Measurements from ENCODE around the gene CCDC24. TPM values are rescaled to one million over a fixed set of nuclear protein-coding genes. Genes with fewer than 3 reads are reported as not detected.

Gene CCDC24
- total RNA-seq, 2 donors from 2014 or later: 14.3 to 23.7 TPM

DNA sequence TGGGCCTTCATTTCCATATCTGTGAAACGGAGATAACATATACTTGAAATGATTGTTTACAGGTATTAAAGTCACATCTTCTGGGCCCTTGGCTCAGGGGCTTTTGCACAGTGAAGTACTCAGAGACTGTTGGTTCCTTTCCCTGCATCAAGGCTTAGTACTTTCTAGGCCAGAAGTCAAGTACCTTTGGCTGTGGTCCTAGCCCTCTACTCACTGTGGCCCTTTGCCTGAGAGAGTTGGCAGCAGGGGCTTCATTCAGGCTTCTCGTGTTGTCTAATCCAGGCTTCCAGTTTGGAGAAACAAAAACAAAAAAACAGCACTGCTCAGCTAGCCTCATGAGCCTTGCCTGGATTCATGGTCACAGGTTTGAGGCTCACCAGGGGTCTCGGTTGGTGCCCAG is 29.7 kb upstream of the CCDC24 start:
- no peaks in the 10 kb centered on the region for H3K9me3 ChIP-seq
- peaks cover 0 to 8% of the 10 kb centered on the region in 2 donors for H3K36me3 ChIP-seq
- intact Hi-C loops (cut with DNase I): no loop called here
- H3K27ac ChIP-seq: no peak overlapping the region
- DNase-seq (ENCODE audit: low spot score): no peak
- WGBS: 94% methylated on average over 3 of the region's 3 CpGs
- no peak overlapping the region for H3K4me3 ChIP-seq
- no peaks in the 10 kb centered on the region for H3K27me3 ChIP-seq (replicated peaks; ENCODE audit: insufficient read depth)
- TF ChIP-seq POLR2A (IDR thresholded peaks at IDR 0.05) (no peak), POLR2AphosphoS5 (IDR thresholded peaks at IDR 0.05) (no peak)
- TF ChIP-seq, protein P1, sequence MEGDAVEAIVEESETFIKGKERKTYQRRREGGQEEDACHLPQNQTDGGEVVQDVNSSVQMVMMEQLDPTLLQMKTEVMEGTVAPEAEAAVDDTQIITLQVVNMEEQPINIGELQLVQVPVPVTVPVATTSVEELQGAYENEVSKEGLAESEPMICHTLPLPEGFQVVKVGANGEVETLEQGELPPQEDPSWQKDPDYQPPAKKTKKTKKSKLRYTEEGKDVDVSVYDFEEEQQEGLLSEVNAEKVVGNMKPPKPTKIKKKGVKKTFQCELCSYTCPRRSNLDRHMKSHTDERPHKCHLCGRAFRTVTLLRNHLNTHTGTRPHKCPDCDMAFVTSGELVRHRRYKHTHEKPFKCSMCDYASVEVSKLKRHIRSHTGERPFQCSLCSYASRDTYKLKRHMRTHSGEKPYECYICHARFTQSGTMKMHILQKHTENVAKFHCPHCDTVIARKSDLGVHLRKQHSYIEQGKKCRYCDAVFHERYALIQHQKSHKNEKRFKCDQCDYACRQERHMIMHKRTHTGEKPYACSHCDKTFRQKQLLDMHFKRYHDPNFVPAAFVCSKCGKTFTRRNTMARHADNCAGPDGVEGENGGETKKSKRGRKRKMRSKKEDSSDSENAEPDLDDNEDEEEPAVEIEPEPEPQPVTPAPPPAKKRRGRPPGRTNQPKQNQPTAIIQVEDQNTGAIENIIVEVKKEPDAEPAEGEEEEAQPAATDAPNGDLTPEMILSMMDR (IDR thresholded peaks at IDR 0.05): no peak
- no peaks in the 10 kb centered on the region for H3K4me1 ChIP-seq (replicated peaks)

DNA sequence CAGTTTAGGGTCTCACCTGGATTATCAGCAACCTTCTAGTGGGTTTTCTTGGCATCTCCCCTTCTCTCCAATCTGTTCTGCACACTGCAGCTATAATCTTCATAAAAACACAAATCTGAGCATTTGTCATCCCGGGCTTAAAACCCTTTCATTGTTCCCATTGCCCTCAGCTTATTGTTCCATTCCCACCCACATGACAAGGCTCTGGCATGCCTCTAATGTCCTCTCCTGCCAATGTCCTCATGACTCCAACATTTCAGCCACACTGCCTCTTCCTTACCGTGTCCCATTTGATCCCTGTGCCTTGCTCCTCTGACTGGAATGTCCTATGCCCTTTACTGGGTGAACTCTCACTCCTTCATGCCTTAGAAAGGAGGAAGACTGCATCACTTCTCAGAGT is 29.1 kb upstream of the CCDC24 start:
- no peak overlapping the region for H3K4me3 ChIP-seq
- H3K27me3 ChIP-seq (replicated peaks; ENCODE audit: insufficient read depth): no peaks in the 10 kb centered on the region
- intact Hi-C loops (cut with DNase I): no loop called here
- peaks cover 0 to 6% of the 10 kb centered on the region in 2 donors for H3K36me3 ChIP-seq
- no peaks in the 10 kb centered on the region for H3K9me3 ChIP-seq
- DNase-seq (ENCODE audit: low spot score): no peak
- 85% methylated on average over 2 of the region's 2 CpGs for WGBS
- TF ChIP-seq, protein P1 (IDR thresholded peaks at IDR 0.05): no peak
- no peak for TF ChIP-seq POLR2AphosphoS5 (IDR thresholded peaks at IDR 0.05)
- TF ChIP-seq POLR2A (IDR thresholded peaks at IDR 0.05): no peak
- no peak overlapping the region for H3K27ac ChIP-seq
- no peaks in the 10 kb centered on the region for H3K4me1 ChIP-seq (replicated peaks)

DNA sequence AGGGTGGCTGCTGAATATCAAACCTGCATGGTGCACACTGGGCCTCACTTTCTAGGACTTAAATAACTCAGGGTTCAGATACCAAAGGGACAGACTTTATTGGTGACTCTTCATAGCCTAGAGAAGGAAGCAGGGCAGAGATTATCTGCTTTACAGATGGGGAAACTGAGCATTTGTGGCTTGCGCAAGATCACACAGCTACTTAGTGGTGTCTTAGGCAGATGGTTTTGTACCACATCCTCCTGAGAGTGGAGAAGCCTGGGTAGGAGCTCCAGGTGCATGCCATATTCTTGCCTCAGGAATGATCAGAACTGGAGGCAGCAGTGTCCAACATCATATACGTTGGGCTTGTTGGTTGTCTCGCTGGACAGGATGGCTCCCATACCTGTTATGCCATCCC is 28.4 kb upstream of the CCDC24 start:
- 89% methylated on average over 3 of the region's 3 CpGs for WGBS
- H3K27me3 ChIP-seq (replicated peaks; ENCODE audit: insufficient read depth): no peaks in the 10 kb centered on the region
- no peaks in the 10 kb centered on the region for H3K36me3 ChIP-seq
- H3K9me3 ChIP-seq: no peaks in the 10 kb centered on the region
- DNase-seq (ENCODE audit: low spot score): no peak
- intact Hi-C loops (cut with DNase I): no loop called here
- no peaks in the 10 kb centered on the region for H3K4me1 ChIP-seq (replicated peaks)
- no peak overlapping the region for H3K27ac ChIP-seq
- no peak overlapping the region for H3K4me3 ChIP-seq
- TF ChIP-seq, protein P1 (IDR thresholded peaks at IDR 0.05): no peak
- TF ChIP-seq POLR2A (IDR thresholded peaks at IDR 0.05) (no peak), POLR2AphosphoS5 (IDR thresholded peaks at IDR 0.05) (no peak)

DNA sequence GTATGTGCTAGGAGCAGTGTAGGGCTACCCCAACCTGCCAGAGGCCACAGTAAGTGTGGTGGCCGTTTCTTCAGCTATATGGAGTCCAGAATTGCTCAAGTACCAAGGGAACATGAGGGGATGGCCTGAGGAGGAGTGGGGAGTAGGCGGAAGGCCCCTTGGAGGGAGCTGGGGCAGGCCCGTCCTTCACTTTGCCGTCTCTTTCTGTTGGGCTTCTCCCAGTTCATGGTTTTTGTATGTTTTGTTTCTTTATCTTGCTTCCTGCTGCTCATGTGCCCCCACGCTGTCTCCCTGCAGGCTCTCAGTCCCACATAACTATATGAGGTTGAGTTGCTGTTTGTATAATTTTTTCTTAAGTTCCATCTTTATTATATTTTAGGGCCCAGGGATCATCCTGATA is 27.5 kb upstream of the CCDC24 start:
- Histone ChIP-seq H3K4me3 (no peak overlapping the region), H3K4me1 (replicated peaks) (no peaks in the 10 kb centered on the region), H3K27ac (no peak overlapping the region), H3K9me3 (no peaks in the 10 kb centered on the region), H3K36me3 (no peaks in the 10 kb centered on the region), H3K27me3 (replicated peaks; ENCODE audit: insufficient read depth) (no peaks in the 10 kb centered on the region)
- WGBS: 89% methylated on average over 5 of the region's 5 CpGs
- TF ChIP-seq POLR2AphosphoS5 (IDR thresholded peaks at IDR 0.05) (no peak), POLR2A (IDR thresholded peaks at IDR 0.05) (no peak)
- TF ChIP-seq, protein P1 (IDR thresholded peaks at IDR 0.05): no peak
- no peak for DNase-seq (ENCODE audit: low spot score)
- intact Hi-C loops (cut with DNase I): no loop called here

DNA sequence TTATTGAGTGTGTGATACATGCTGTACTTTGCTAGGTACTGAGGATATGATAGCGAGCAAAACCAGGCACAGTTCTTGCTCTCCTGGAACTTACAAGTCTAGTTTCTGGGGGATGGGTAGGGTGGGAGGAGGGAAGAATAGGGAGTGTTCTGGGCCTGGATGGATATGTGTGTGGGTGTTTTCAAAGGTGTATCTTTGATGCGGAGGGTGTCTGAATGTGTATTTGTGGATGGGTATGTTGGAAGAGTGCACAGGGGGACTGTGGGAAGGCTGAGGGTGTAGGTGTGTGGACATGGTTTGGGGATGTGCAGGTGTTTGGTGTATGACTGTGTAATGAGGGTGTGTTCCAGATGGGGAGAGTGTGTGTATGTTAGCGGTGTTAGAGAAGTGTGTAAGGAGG is 26.1 kb upstream of the CCDC24 start:
- Histone ChIP-seq H3K27ac (no peak overlapping the region), H3K9me3 (no peaks in the 10 kb centered on the region), H3K4me1 (replicated peaks) (peaks cover 1% of the 10 kb centered on the region), H3K4me3 (no peak overlapping the region), H3K36me3 (no peaks in the 10 kb centered on the region), H3K27me3 (replicated peaks; ENCODE audit: insufficient read depth) (no peaks in the 10 kb centered on the region)
- 98% methylated on average over 2 of the region's 3 CpGs for WGBS
- no peak for TF ChIP-seq POLR2A (IDR thresholded peaks at IDR 0.05)
- TF ChIP-seq, protein P1 (IDR thresholded peaks at IDR 0.05): no peak
- no peak for TF ChIP-seq POLR2AphosphoS5 (IDR thresholded peaks at IDR 0.05)
- intact Hi-C loops (cut with DNase I): no loop called here
- DNase-seq (ENCODE audit: low spot score): no peak
